SK-N-SH (cell line): ENCODE data around the gene ISOC1. TPM values are rescaled to one million over a fixed set of nuclear protein-coding genes. Genes with fewer than 3 reads are reported as not detected.

Experiments
- CTCF ChIA-PET: fragments of 300-600, 350-600 bp; formaldehyde crosslinking; extraction: SDS; loops from one replicate; lab custom pipeline; 2021; lab: Yijun Ruan, JAX
- POLR2A ChIA-PET: fragments of 350-600 bp; sonication (Branson Sonifier 250); formaldehyde crosslinking; extraction: SDS; loops from one replicate; lab custom pipeline; 2020; ENCODE audit warnings: antibody characterized with exemption, inconsistent platforms; lab: Yijun Ruan, JAX
- DNase-seq: peaks from one replicate; pipeline ENCODE4 v3.0.0; 2012
- H2AFZ ChIP-seq: fragments of 200-600 bp; sonication (generic); 2 replicates; pipeline ENCODE4 v1.8.1; 2016; ENCODE audit warnings: antibody characterized with exemption, mild to moderate bottlenecking, low read depth
- H3F3A ChIP-seq: fragments of 200-600 bp; sonication (generic); replicated peaks from 2 replicates; pipeline ENCODE3; 2016; ENCODE audit warnings: antibody characterized with exemption, mild to moderate bottlenecking; ENCODE audit not compliant: insufficient read depth
- H3K27ac ChIP-seq, 2 experiments: fragments of 200-500 bp in 1 of 2; fragments of 200-600 bp in 1 of 2; sonication (Bioruptor generic) in 1 of 2; sonication (generic), shearing (Covaris generic) in 1 of 2; 2 replicates each; pipeline versions ENCODE4 v1.5.1 to v1.6.1; 2014 to 2016; ENCODE audit warnings: low read depth in 2 of 2, inconsistent platforms in 1 of 2, low read length in 1 of 2, mild to moderate bottlenecking in 1 of 2, mixed read lengths in 1 of 2
- H3K27me3 ChIP-seq: fragments of 200-600 bp; sonication (generic), shearing (Covaris generic); 2 replicates; pipeline ENCODE4 v1.6.1; 2016; ENCODE audit warnings: mixed run types; ENCODE audit not compliant: insufficient read depth
- H3K36me3 ChIP-seq, 2 experiments: fragments of 200-500 bp in 1 of 2; fragments of 200-600 bp in 1 of 2; sonication (Bioruptor generic) in 1 of 2; sonication (generic) in 1 of 2; replicated peaks in 1 of 2; 2 replicates each; pipeline versions ENCODE3 to v1.5.1; 2014 to 2016; ENCODE audit warnings: low read length in 1 of 2, mild to moderate bottlenecking in 1 of 2; ENCODE audit not compliant: insufficient read depth in 2 of 2, control insufficient read depth in 1 of 2
- H3K4me1 ChIP-seq, 2 experiments: fragments of 200-500 bp in 1 of 2; fragments of 200-600 bp in 1 of 2; sonication (Bioruptor generic) in 1 of 2; sonication (generic), shearing (Covaris generic) in 1 of 2; 2 replicates each; pipeline versions ENCODE4 v1.5.1 to v1.6.1; 2014 to 2016; ENCODE audit warnings: low read depth in 1 of 2, low read length in 1 of 2, mixed run types in 1 of 2; ENCODE audit not compliant: insufficient read depth in 2 of 2, control insufficient read depth in 1 of 2
- H3K4me2 ChIP-seq: fragments of 200-600 bp; sonication (generic), shearing (Covaris generic); 2 replicates; pipeline ENCODE4 v1.6.1; 2017; ENCODE audit warnings: mixed run types
- H3K4me3 ChIP-seq, 2 experiments: fragments of 200-500 bp in 1 of 2; fragments of 200-600 bp in 1 of 2; sonication (Bioruptor generic) in 1 of 2; sonication (generic), shearing (Covaris generic) in 1 of 2; 2 replicates each; pipeline versions ENCODE4 v1.5.1 to v1.8.1; 2014 to 2016; ENCODE audit warnings: low read depth in 2 of 2, inconsistent platforms in 1 of 2, low read length in 1 of 2, mild to moderate bottlenecking in 1 of 2, mixed read lengths in 1 of 2, moderate library complexity in 1 of 2
- H3K79me2 ChIP-seq: fragments of 200-600 bp; sonication (generic); 2 replicates; pipeline ENCODE4 v1.8.1; 2017; ENCODE audit warnings: mild to moderate bottlenecking; ENCODE audit not compliant: insufficient read depth
- H3K9ac ChIP-seq: fragments of 200-600 bp; sonication (generic); 2 replicates; pipeline ENCODE4 v1.6.1; 2017; ENCODE audit warnings: mixed run types
- H3K9me2 ChIP-seq: fragments of 200-600 bp; sonication (generic); 2 replicates; pipeline ENCODE4 v1.6.1; 2017; ENCODE audit warnings: mixed run types
- H3K9me3 ChIP-seq: fragments of 200-600 bp; sonication (generic); 2 replicates; pipeline ENCODE4 v1.6.1; 2017; ENCODE audit warnings: mixed run types, mild to moderate bottlenecking, moderate library complexity
- H4K20me1 ChIP-seq: fragments of 200-600 bp; sonication (generic); 2 replicates; pipeline ENCODE4 v1.6.1; 2017; ENCODE audit warnings: mild to moderate bottlenecking, mixed run types; ENCODE audit not compliant: insufficient read depth
- CHD2 ChIP-seq: fragments of 150-350 bp; IDR thresholded peaks from 2 replicates; pipeline ENCODE4 v1.6.1; 2018; ENCODE audit warnings: low read length; ENCODE audit not compliant: partially characterized antibody
- CTCF ChIP-seq: fragments of 200-600 bp; sonication (generic); IDR thresholded peaks from 2 replicates; pipeline ENCODE4 v1.6.1; 2017; ENCODE audit warnings: antibody characterized with exemption, mild to moderate bottlenecking, moderate library complexity
- GATA2 ChIP-seq: sonication (generic); formaldehyde crosslinking; IDR thresholded peaks from 2 replicates; pipeline ENCODE4 v1.5.0; 2020; ENCODE audit warnings: mild to moderate bottlenecking, missing genetic modification reagents
- MXI1 ChIP-seq: IDR thresholded peaks from 2 replicates; pipeline ENCODE4 v1.6.1; 2012; ENCODE audit warnings: mild to moderate bottlenecking, low read depth, low read length, improper control_type of control experiment
- NRF1 ChIP-seq: IDR thresholded peaks from 2 replicates; pipeline ENCODE4 v1.6.1; 2012; ENCODE audit warnings: low read depth, mild to moderate bottlenecking, low read length
- RFX5 ChIP-seq: IDR thresholded peaks from 2 replicates; pipeline ENCODE4 v1.6.1; 2012; ENCODE audit warnings: mild to moderate bottlenecking, improper control_type of control experiment, low read length
- SIN3A ChIP-seq: IDR thresholded peaks from 2 replicates; pipeline ENCODE4 v1.6.1; 2012; ENCODE audit warnings: low read depth, mild to moderate bottlenecking, low read length, moderate library complexity, borderline replicate concordance
- SMC3 ChIP-seq: IDR thresholded peaks from 2 replicates; pipeline ENCODE4 v1.6.1; 2012; ENCODE audit warnings: low read depth, low read length, improper control_type of control experiment
- TAF1 ChIP-seq: IDR thresholded peaks from 2 replicates; pipeline ENCODE4 v1.6.1; 2012; ENCODE audit warnings: low read depth, mild to moderate bottlenecking, low read length, moderate library complexity, borderline replicate concordance
- TEAD4 ChIP-seq: IDR thresholded peaks from 2 replicates; pipeline ENCODE4 v1.4.0; 2012; ENCODE audit warnings: mild to moderate bottlenecking, borderline replicate concordance; ENCODE audit not compliant: insufficient read depth
- USF1 ChIP-seq: IDR thresholded peaks from 2 replicates; pipeline ENCODE4 v1.4.0; 2012; ENCODE audit warnings: low read depth, borderline replicate concordance
- ZBTB33 ChIP-seq: IDR thresholded peaks from 2 replicates; pipeline ENCODE4 v1.4.0; 2012; ENCODE audit warnings: low read depth, borderline replicate concordance
- WGBS: methylation state at CpG from one replicate; pipeline ENCODE4 v1.1.6; 2017; ENCODE audit warnings: low lambda C conversion rate; 5-methylcytosine and 5-hydroxymethylcytosine counted together
- polyA plus RNA-seq, 3 experiments: library from polyadenylated mRNA; depleted of rRNA; stranded (reverse); fragments of >200 nt; gene quantifications; 2 replicates each; pipeline ENCODE4 v1.2.3, GENCODE V29; 2012

ISOC1 gene
- polyA plus RNA-seq, 1 of the 3 experiments (the other 2 are of a cell fraction) = 20.6 TPM

- TF ChIP-seq USF1 = no peak
Observed at GRCh38 chr5:129098488-129099183, 4.1 kb downstream of the ISOC1 start (continued).

GRCh38 chr5:129099184-129099569 lies 4.6 kb downstream of the ISOC1 start:
- peaks cover 0 to 36% of the 10 kb centered on the region in 2 experiments; a peak in 3 of 4 replicates for H3K4me1 ChIP-seq
- no peak for DNase-seq
- no peaks in the 10 kb centered on the region for H4K20me1 ChIP-seq
- H3K9ac ChIP-seq = no peak overlapping the region
- POLR2A ChIA-PET = no interaction called here
- H3K27ac ChIP-seq = no peak overlapping the region; a peak in 1 of 4 replicates
- no peaks in the 10 kb centered on the region for H3K36me3 ChIP-seq
- TF ChIP-seq TEAD4 = no peak
- no peak for TF ChIP-seq MXI1
- TF ChIP-seq CHD2 = no peak
- no peak for TF ChIP-seq ZBTB33
- TF ChIP-seq SIN3A = no peak
- no peak for TF ChIP-seq RFX5
- TF ChIP-seq GATA2 (CRISPR knock-in tag) = no peak
- no peak for TF ChIP-seq CTCF
- no peak for TF ChIP-seq SMC3
- TF ChIP-seq NRF1 = no peak
- TF ChIP-seq USF1 = no peak
- no peak for TF ChIP-seq TAF1
- TF ChIP-seq, all 33 proteins: peak for 0
- CTCF ChIA-PET = interaction anchor here (0.9 to 6.7 kb wide), 6 partner anchors 12 to 193 kb away, joined by 3 to 54 read pairs (median 4); no protein-coding TSS in a partner anchor
- H3K27me3 ChIP-seq = no peaks in the 10 kb centered on the region
- H3K4me2 ChIP-seq = no peak overlapping the region
- H3K9me2 ChIP-seq = no peaks in the 10 kb centered on the region
- H3K9me3 ChIP-seq = no peaks in the 10 kb centered on the region
- H3K4me3 ChIP-seq = no peak overlapping the region
- H3F3A ChIP-seq = no peaks in the 10 kb centered on the region
- peaks cover 4% of the 10 kb centered on the region; the same call in 1 of the 2 replicates for H3K79me2 ChIP-seq
- WGBS = 100% methylated on average over 1 of the region's 1 CpG
- no peak overlapping the region for H2AFZ ChIP-seq
